ENCODE data around the gene TBCD. TPM values are rescaled to one million over a fixed set of nuclear protein-coding genes. Genes with fewer than 3 reads are reported as not detected.

The TBCD gene
- total RNA-seq, 1 experiment from 2014 or later: 129 TPM

- Histone ChIP-seq H4K8ac (replicated peaks; ENCODE audit: insufficient read length, low read depth, low read length) (no peak overlapping the region), H2BK120ac (ENCODE audit: low read depth, low read length, poor library complexity, severe bottlenecking) (no peak overlapping the region), H4K91ac (ENCODE audit: insufficient read length, low read depth, low read length) (no peak overlapping the region), H3T11ph (ENCODE audit: low read length) (no peak overlapping the region), H3K9ac (ENCODE audit: extremely low read depth, insufficient read length, low read length) (no peak overlapping the region), H3K27me3 (ENCODE audit: insufficient read depth, low read length) (no peaks in the 10 kb centered on the region), H3K4me2 (ENCODE audit: insufficient read depth, insufficient read length, low read length) (no peak overlapping the region), H2BK15ac (ENCODE audit: low read depth, low read length) (no peak overlapping the region), H3K23ac (ENCODE audit: insufficient read length, low read depth, low read length) (no peak overlapping the region), H2BK20ac (ENCODE audit: low read depth, low read length, poor library complexity, severe bottlenecking) (no peak overlapping the region), H3K56ac (ENCODE audit: insufficient read length, low read depth, low read length) (no peak overlapping the region), H3K27ac (ENCODE audit: insufficient read length, low read depth, low read length) (no peak overlapping the region), H4K20me1 (ENCODE audit: control insufficient read depth, insufficient read depth, insufficient read length) (no peaks in the 10 kb centered on the region), H2BK5ac (ENCODE audit: insufficient read length, low read length) (no peak overlapping the region), H4K5ac (ENCODE audit: insufficient read length, low read depth, low read length) (no peak overlapping the region), H2AK5ac (ENCODE audit: insufficient read length, low read length) (no peak overlapping the region), H3K79me2 (ENCODE audit: insufficient read depth, low read length) (no peaks in the 10 kb centered on the region; the same call in 1 of the 2 replicates), H3K9me3 (ENCODE audit: control insufficient read depth, low read depth, low read length) (no peaks in the 10 kb centered on the region), H3K4ac (ENCODE audit: low read depth, low read length) (no peak overlapping the region), H3K79me1 (ENCODE audit: insufficient read depth, low read depth, low read length, poor library complexity, severe bottlenecking) (peaks cover 3% of the 10 kb centered on the region), H3K18ac (ENCODE audit: insufficient read length, low read depth, low read length) (no peak overlapping the region), H3K23me2 (ENCODE audit: insufficient read length, low read depth, low read length, poor library complexity, severe bottlenecking) (no peaks in the 10 kb centered on the region), H3K14ac (ENCODE audit: insufficient read depth, low read length) (no peak overlapping the region), H2BK12ac (ENCODE audit: insufficient read length, low read depth, low read length) (no peak overlapping the region), H3K4me1 (ENCODE audit: insufficient read depth, low read length) (no peaks in the 10 kb centered on the region), H2AFZ (ENCODE audit: low read length) (no peak overlapping the region)
- no peak for TF ChIP-seq CTCF (conservative IDR thresholded peaks at IDR 0.05)
- no CpG with 5 or more reads among the region's 15 CpGs for WGBS (ENCODE audit: extremely low coverage, insufficient read length, low lambda C conversion rate)
- Mint-ChIP-seq H3K36me3 (ENCODE audit: insufficient read depth in 1 of 3, low read depth in 3 of 3) (peaks cover 23 to 52% (median 42%) of the 10 kb centered on the region in 3 experiments), H3K4me1 (peaks cover 0 to 4% of the 10 kb centered on the region in 2 experiments; a peak in 1 of 4 replicates), H3K27ac (peak overlapping the region in 1 of 3 experiments; percentile 28; a peak in 1 of 7 replicates), H3K9me3 (no peaks in the 10 kb centered on the region), H3K27me3 (ENCODE audit: low read depth) (no peaks in the 10 kb centered on the region), H3K4me3 (no peak overlapping the region)
- no peak for DNase-seq
These were observed 42.2 kb downstream of the TBCD start for GRCh38 chr17:82793974-82794630.
